ENCODE data around the gene NUCB2.
A peak's percentile ranks its signal among the peaks of the same experiment; 100 is the strongest.

NUCB2 gene

DNA sequence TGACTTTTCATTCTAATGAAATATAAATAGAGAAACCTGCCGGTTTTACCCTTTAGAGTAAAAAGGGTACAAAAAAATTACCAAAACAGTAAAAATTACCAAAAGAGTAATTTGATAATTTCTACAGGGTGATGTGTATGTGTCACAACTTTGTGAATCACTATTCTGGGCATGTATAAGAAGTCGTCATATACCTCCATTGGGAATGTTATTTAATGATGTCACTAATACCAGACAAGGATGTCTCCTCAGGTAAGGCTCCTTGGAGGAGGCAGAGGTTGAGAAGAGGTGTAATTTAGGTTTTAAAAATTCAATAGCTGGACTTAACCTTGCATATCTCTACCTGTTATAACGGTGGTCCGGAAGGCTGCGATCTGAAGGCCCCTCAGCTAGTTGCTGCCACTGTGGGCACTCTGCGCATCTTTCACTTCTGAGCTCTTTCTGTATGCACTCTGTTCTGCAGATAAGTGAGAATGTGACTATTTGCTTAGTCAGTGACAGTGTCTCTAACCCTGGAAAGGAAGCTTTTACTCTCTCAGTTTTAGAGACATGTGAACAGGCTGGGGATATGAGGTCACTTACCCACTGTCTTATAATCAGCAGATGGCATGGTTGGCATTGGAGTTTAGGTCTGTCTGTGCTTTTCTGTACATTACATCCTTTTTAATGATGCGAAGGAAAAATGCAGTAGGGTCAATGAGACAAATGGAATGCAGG lies 74.1 kb downstream of the NUCB2 start:
- TF ChIP-seq, protein P1, sequence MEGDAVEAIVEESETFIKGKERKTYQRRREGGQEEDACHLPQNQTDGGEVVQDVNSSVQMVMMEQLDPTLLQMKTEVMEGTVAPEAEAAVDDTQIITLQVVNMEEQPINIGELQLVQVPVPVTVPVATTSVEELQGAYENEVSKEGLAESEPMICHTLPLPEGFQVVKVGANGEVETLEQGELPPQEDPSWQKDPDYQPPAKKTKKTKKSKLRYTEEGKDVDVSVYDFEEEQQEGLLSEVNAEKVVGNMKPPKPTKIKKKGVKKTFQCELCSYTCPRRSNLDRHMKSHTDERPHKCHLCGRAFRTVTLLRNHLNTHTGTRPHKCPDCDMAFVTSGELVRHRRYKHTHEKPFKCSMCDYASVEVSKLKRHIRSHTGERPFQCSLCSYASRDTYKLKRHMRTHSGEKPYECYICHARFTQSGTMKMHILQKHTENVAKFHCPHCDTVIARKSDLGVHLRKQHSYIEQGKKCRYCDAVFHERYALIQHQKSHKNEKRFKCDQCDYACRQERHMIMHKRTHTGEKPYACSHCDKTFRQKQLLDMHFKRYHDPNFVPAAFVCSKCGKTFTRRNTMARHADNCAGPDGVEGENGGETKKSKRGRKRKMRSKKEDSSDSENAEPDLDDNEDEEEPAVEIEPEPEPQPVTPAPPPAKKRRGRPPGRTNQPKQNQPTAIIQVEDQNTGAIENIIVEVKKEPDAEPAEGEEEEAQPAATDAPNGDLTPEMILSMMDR (IDR thresholded peaks at IDR 0.05; ENCODE audit: borderline replicate concordance, control extremely low read depth, extremely low read depth, insufficient read depth, missing control alignments), result no peak
- in situ Hi-C loops (cut with MboI; ENCODE audit: low sequenced_read_pairs, unreplicated experiment), result loop anchor here (25.0 kb wide), 1 partner anchor 113 kb away; no protein-coding TSS in a partner anchor
- DNase-seq (ENCODE audit: low spot score), result no peak

DNA sequence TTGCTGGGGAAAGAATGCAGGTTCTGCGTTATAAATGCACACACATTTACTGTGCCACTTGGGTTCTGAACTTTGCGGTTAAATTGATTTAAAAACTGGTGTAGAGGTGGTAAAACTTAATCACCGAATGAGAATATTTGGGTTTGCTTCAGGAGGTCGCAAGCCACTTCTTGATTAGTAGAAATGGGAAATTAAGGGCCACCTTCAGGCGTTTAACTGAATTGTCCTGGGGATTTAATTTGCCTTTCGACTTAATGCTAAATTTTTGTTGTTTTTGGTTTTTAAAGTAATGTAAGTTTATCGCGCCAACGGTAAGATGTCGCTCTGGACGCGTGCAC lies 74.6 kb downstream of the NUCB2 start:
- TF ChIP-seq, protein P1 (IDR thresholded peaks at IDR 0.05; ENCODE audit: borderline replicate concordance, control extremely low read depth, extremely low read depth, insufficient read depth, missing control alignments), result no peak

DNA sequence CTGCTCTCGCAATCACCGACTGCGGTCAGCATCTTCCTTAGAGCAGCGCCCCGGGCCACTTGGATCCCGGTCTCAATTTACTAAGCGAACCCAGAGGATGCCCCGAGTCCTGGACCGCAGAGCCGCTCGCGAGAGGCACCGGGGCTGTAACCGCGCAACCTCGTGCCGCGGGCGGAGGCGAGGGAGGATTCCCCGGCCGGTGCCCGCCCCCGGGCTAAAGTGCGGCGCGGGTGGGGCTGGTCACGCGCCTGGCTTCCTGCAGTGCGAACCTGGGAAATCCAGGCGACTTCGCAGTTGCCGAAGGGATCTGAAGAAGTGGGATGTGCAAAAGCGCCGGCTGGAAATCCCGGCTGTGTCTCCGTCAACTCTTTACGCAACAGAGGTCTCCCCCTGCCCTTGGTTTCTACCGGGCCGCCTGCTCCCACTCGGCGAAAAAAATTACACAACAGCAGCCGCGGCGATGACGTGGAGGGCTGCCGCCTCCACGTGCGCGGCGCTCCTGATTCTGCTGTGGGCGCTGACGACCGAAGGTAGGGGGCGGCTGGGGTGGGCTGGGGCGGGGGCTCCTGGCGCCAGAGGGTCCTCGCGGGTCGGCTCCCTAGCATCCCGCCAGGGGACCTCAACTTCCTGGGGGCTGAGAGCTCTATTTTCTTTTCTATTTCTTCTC lies 75.1 kb downstream of the NUCB2 start, which contains the start of gene NCR3LG1:
TSS of gene NCR3LG1 (plus strand) at position 291 of the 667 bp plus-strand sequence. CDS start at position 461, 170 bp downstream.
- TF ChIP-seq, protein P1 (IDR thresholded peaks at IDR 0.05; ENCODE audit: borderline replicate concordance, control extremely low read depth, extremely low read depth, insufficient read depth, missing control alignments), result no peak
- in situ Hi-C loops (cut with MboI; ENCODE audit: low sequenced_read_pairs, unreplicated experiment), result loop anchor here (25.0 kb wide), 1 partner anchor 114 kb away; no protein-coding TSS in a partner anchor
- peak; percentile 66 for DNase-seq (ENCODE audit: low spot score)

More for the DNA sequence above, 74.6 kb downstream of the NUCB2 start:
- in situ Hi-C loops (cut with MboI; ENCODE audit: low sequenced_read_pairs, unreplicated experiment), result loop anchor here (25.0 kb wide), 1 partner anchor 114 kb away; no protein-coding TSS in a partner anchor
- no peak for DNase-seq (ENCODE audit: low spot score)

DNA sequence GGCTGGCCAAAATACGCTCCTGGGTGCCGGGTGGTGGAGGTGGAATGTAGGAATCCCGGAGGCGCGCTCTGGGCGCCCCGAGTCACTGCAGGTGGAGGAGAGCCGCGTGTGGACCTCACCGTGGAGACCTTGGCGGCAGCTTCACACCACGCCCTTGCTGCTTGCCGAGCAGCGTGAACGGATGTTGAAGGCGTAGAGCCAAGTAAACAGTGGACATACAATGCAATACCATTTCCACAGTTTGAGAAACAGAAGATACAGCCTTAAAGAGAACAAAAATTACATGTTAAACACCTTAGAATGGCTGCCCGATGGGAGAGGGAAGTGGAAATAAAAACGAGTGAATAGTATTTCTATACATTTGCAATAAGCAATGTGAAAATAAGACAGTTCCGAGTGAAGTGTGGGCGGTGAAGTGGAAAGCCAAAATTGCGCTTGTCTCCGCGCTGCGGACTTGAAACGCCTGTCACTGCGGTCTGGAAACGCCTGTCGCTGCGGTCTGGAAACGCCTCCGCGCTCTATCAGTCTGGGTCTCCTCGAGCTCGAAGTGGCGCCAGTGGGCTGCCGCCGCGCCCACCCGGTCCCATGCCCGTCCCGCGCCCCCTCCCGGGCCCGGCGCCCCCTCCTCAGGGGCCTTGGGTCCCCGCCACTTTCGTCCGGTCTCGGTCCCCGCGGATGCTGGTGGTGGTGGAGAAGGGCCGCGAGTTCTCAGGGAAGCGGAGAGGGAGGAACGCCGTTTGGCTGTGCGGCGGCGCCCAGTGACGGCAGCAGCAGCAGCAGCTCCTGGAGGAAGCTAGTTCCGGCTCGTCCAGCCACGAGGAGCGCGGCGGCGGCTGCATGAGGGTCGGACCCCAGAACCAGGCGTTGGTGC lies 76.6 kb downstream of the NUCB2 start:
- in situ Hi-C loops (cut with MboI; ENCODE audit: low sequenced_read_pairs, unreplicated experiment), result loop anchor here (25.0 kb wide), 1 partner anchor 116 kb away; no protein-coding TSS in a partner anchor
- TF ChIP-seq, protein P1 (IDR thresholded peaks at IDR 0.05; ENCODE audit: borderline replicate concordance, control extremely low read depth, extremely low read depth, insufficient read depth, missing control alignments), result no peak
- DNase-seq (ENCODE audit: low spot score), result peak; percentile 58

DNA sequence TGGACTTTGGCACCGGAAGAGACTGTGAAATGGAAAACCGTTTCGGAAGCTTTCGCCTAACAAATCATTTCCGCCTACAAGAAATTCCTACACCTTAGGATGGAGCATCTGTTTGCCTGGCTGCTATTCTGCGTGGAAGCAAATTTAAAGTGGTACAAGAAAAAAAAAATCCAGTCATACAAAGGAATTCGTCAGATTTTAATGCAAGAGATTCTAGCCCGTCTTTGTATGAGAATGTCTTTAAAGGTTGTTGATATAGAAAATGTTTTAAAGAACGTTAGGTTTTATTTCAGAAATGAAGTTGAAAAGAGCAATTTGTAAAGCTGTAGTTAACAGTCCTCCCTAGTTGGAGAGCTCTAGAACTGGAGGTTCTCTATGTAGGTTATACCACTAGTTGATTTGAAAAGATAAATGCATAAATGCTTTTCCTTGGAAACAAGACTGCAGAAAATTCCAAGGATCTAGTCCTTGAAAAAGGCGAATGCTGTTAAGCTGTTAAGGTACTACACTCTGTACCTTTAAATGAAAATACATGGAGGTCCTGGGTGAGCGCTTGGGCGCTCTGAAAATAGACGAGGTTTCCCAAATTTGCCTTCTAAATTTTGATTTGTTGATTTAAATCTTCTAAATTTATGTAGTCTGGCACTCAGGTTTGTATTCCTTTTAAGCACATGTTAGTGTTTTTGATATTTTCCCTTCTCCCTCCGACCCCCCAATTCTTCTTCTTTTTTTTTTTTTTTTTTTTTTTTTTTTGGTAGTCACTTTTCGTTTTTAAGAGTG lies 77.5 kb downstream of the NUCB2 start:
- TF ChIP-seq, protein P1 (IDR thresholded peaks at IDR 0.05; ENCODE audit: borderline replicate concordance, control extremely low read depth, extremely low read depth, insufficient read depth, missing control alignments), result no peak
- DNase-seq (ENCODE audit: low spot score), result no peak
- in situ Hi-C loops (cut with MboI; ENCODE audit: low sequenced_read_pairs, unreplicated experiment), result loop anchor here (25.0 kb wide), 1 partner anchor 117 kb away; no protein-coding TSS in a partner anchor

Measured in GM13976 (cell line).